Adrenal gland (tissue), 12 donors: ENCODE data around the gene CLDN9. TPM values are rescaled to one million over a fixed set of nuclear protein-coding genes. Genes with fewer than 3 reads are reported as not detected.

Experiments used
- DNase-seq, 7 donors: peaks; one replicate each; pipeline ENCODE4 v3.0.0-alpha.2; 2019 to 2020
- H3K27ac ChIP-seq, 5 donors: fragments of 200-600 bp; sonication (generic) in 4 of 5; 1 replicate in 3 of 5; 2 replicates in 2 of 5; pipeline versions ENCODE4 v1.5.1 to v1.8.0; 2016 to 2020; ENCODE audit warnings: mild to moderate bottlenecking in 1 of 5
- H3K27me3 ChIP-seq: fragments of 200-600 bp; 2 replicates; pipeline ENCODE4 v1.8.0; 2021
- H3K36me3 ChIP-seq, 2 donors: fragments of 200-600 bp; replicated peaks in 1 of 2; 1 replicate in 1 of 2; 2 replicates in 1 of 2; pipeline versions ENCODE4 v1.5.1 to v1.8.0; 2018 to 2022
- H3K4me1 ChIP-seq, 2 donors: fragments of 200-600 bp; replicated peaks in 1 of 2; 1 replicate in 1 of 2; 2 replicates in 1 of 2; pipeline versions ENCODE4 v1.5.1 to v1.8.0; 2018 to 2021
- H3K4me3 ChIP-seq, 4 donors: fragments of 200-600 bp; sonication (generic) in 3 of 4; one replicate each; pipeline ENCODE4 v1.5.1; 2016 to 2018
- H3K9me3 ChIP-seq, 3 donors: fragments of 200-600 bp; sonication (generic) in 1 of 3; replicated peaks in 1 of 3; 1 replicate in 2 of 3; 2 replicates in 1 of 3; pipeline versions ENCODE4 v1.5.1 to v1.8.0; 2016 to 2021
- POLR2A ChIP-seq, 2 donors: fragments of 450-650 bp; IDR thresholded peaks; one replicate each; pipeline ENCODE4 v1.6.1; 2017; ENCODE audit warnings: antibody characterized with exemption in 2 of 2, mild to moderate bottlenecking in 2 of 2, moderate library complexity in 1 of 2
- WGBS, 4 donors: extraction: QIAGEN DNeasy Blood & Tissue Kit in 2 of 4; methylation state at CpG; one replicate each; pipeline versions ENCODE4 v1.1.5 to v1.1.7; 2013 to 2017; 5-methylcytosine and 5-hydroxymethylcytosine counted together
- intact Hi-C, 2 donors: fragments of 100-400 bp; cut with DNase I; formaldehyde crosslinking; loops; one replicate each; pipeline versions ENCODE4 v1.14.1 to v1.15.0; 2022 to 2023
- polyA plus RNA-seq, 3 donors: library from polyadenylated mRNA; stranded (reverse); fragments of 200-250 nt in 2 of 3; fragments of 350-450 nt in 1 of 3; fragmentation: Illumina TruSeq in 1 of 3; extraction: RNeasy Lipid Tissue Mini Kit (QIAGEN cat#74804) in 1 of 3; gene quantifications; one replicate each; pipeline ENCODE4 v1.2.3, GENCODE V29; 2013 to 2014
- total RNA-seq, 9 donors: library from RNA; depleted of rRNA in 4 of 9; stranded (reverse); fragments of >200 nt in 4 of 9; fragments of 120-200 nt in 1 of 9; fragmentation: NEBNext Ultra II Directional in 1 of 9; extraction: Animal tissue kit (Norgen Biotek cat#: 25700) in 1 of 9; gene quantifications; one replicate each; pipeline versions ENCODE4 v1.1.0 to v1.2.4, GENCODE V29; 2013 to 2023
- TF ChIP-seq, protein P1 (sequence below), 6 experiments: fragments of 450-650 bp in 4 of 6; fragments of 200-600 bp in 2 of 6; sonication (generic) in 1 of 6; IDR thresholded peaks; 1 replicate in 5 of 6; 2 replicates in 1 of 6; pipeline versions ENCODE4 v1.5.1 to v1.8.0; 2016 to 2021; ENCODE audit warnings: antibody characterized with exemption in 6 of 6, mild to moderate bottlenecking in 2 of 6, moderate library complexity in 1 of 6
- donor health status: healthy with polysubstance abuse.
- donor health status: Bipolar disorder and iron deficiency.
- donor health status: DM: yes; HTN: yes; CAD: no.
- donor health status: DM: no; HTN: no; CAD: no.
- donor health status: DM: no; HTN: no; CAD: no.
- donor health status: DM: yes; HTN: yes; CAD: no.

Gene CLDN9
- total and polyA plus RNA-seq, 12 donors: 0.28 to 1.4 (median 0.32) TPM; not detected in 8

DNA sequence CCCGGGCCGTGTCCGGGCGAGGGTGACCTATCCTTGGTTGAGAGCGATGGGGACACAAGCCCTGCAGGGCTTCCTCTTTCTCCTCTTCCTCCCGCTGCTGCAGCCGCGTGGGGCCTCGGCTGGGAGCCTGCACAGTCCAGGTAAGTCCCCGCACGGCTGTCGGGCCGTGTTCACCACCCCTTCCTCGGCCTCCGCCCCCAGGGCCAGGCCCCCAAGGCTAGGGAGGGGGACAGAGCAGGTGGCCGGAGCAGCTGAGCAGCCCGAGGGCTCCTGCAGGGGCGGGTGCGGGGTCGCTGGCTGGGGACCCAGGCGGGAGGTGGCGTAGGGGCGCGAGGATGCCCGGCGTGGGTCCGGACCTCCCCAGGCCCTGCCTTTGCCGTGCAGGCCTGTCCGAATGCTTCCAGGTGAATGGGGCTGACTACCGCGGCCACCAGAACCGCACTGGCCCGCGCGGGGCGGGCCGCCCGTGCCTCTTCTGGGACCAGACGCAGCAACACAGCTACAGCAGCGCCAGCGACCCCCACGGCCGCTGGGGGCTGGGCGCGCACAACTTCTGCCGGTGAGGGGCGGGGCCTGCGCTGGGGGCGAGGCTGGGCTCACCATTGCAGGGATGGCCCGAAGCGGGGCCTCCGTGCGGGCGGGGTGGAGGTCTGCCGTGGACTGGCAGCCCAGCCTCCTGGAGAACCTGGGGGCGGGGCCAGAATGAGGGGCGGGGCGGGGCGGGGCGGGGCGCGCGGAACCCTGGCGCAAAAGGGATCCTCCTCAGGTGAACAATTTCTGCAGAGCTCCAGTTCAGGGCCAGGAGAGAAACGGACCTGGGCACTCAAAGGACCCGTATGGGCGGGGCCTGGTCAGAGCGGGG is 48.0 kb upstream of the CLDN9 start:
- Histone ChIP-seq H3K27ac (no peak overlapping the region), H3K4me1 (peaks cover 19 to 27% of the 10 kb centered on the region in 2 donors), H3K36me3 (no peaks in the 10 kb centered on the region), H3K27me3 (peaks cover 71% of the 10 kb centered on the region), H3K9me3 (no peaks in the 10 kb centered on the region), H3K4me3 (peak overlapping the region in 1 of 4 donors; percentile 7)
- DNase-seq: no peak
- 0 to 4% (median 1%) methylated on average over 4 to 68 of the region's 68 CpGs for WGBS, 4 donors
- intact Hi-C loops: no loop called here
- TF ChIP-seq, protein P1, sequence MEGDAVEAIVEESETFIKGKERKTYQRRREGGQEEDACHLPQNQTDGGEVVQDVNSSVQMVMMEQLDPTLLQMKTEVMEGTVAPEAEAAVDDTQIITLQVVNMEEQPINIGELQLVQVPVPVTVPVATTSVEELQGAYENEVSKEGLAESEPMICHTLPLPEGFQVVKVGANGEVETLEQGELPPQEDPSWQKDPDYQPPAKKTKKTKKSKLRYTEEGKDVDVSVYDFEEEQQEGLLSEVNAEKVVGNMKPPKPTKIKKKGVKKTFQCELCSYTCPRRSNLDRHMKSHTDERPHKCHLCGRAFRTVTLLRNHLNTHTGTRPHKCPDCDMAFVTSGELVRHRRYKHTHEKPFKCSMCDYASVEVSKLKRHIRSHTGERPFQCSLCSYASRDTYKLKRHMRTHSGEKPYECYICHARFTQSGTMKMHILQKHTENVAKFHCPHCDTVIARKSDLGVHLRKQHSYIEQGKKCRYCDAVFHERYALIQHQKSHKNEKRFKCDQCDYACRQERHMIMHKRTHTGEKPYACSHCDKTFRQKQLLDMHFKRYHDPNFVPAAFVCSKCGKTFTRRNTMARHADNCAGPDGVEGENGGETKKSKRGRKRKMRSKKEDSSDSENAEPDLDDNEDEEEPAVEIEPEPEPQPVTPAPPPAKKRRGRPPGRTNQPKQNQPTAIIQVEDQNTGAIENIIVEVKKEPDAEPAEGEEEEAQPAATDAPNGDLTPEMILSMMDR (IDR thresholded peaks at IDR 0.05): no peak
- no peak for TF ChIP-seq POLR2A (IDR thresholded peaks at IDR 0.05)

GRCh38 chr16:2966043-2966807 is 46.5 kb upstream of the CLDN9 start:
- peak in 1 of 7 donors; percentile 14 for DNase-seq
- 63 to 67% (median 65%) methylated on average over 10 to 39 of the region's 39 CpGs for WGBS, 4 donors
- Histone ChIP-seq H3K4me3 (no peak overlapping the region), H3K27me3 (peaks cover 66% of the 10 kb centered on the region), H3K9me3 (no peaks in the 10 kb centered on the region), H3K27ac (no peak overlapping the region), H3K4me1 (peaks cover 24 to 41% of the 10 kb centered on the region in 2 donors), H3K36me3 (no peaks in the 10 kb centered on the region)
- intact Hi-C loops: no loop called here
- no peak for TF ChIP-seq POLR2A (IDR thresholded peaks at IDR 0.05)
- TF ChIP-seq, protein P1 (IDR thresholded peaks at IDR 0.05): no peak

GRCh38 chr16:2966808-2967191 is 45.9 kb upstream of the CLDN9 start:
- intact Hi-C loops: no loop called here
- peaks cover 62% of the 10 kb centered on the region for H3K27me3 ChIP-seq
- no peak overlapping the region for H3K4me3 ChIP-seq

More at GRCh38 chr16:2966808-2967191, 45.9 kb upstream of the CLDN9 start:
- DNase-seq: peak in 2 of 7 donors; percentile 24 to 26
- Histone ChIP-seq H3K36me3 (no peaks in the 10 kb centered on the region), H3K4me1 (peaks cover 24 to 41% of the 10 kb centered on the region in 2 donors), H3K27ac (no peak overlapping the region), H3K9me3 (no peaks in the 10 kb centered on the region)
- no peak for TF ChIP-seq POLR2A (IDR thresholded peaks at IDR 0.05)
- TF ChIP-seq, protein P1 (IDR thresholded peaks at IDR 0.05): no peak
- WGBS, 4 donors: 12 to 25% (median 18%) methylated on average over 2 to 46 of the region's 46 CpGs
